ENCODE measurements around the gene PRPSAP1.

PRPSAP1 gene

DNA sequence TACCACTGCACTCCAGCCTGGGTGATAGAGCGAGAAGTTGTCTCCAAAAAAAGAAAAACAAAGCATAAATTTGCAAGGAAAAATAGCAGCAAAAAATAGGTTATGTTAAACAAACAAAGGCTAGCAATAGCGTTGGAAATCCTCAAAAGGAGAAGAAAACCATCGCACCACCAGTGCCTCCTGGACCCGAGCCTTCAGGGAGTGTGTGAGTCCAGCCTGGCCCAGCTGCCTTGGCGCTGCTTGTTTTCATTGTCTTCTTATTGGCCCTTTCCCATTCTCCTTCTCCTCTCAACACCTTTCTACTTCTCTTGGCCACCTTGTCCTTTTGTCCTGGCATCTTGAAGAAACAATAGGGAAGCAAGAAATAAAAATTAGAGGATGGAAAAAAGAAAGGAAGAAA lies 93.0 kb downstream of the PRPSAP1 start:
- peaks cover 68% of the 10 kb centered on the region for H3K4me1 ChIP-seq (ENCODE audit: control insufficient read depth, insufficient read depth, low read length)
- no peaks in the 10 kb centered on the region for H3K9me3 ChIP-seq (ENCODE audit: control insufficient read depth, low read length)
- H3K9ac ChIP-seq (ENCODE audit: low read length), result peak overlapping the region; percentile 62
- H3K36me3 ChIP-seq (ENCODE audit: control insufficient read depth, insufficient read depth, low read length), result no peaks in the 10 kb centered on the region
- H3K4me3 ChIP-seq (ENCODE audit: low read length), result peak overlapping the region; percentile 7
- H3K27me3 ChIP-seq (ENCODE audit: control insufficient read depth, insufficient read depth, low read length), result no peaks in the 10 kb centered on the region

DNA sequence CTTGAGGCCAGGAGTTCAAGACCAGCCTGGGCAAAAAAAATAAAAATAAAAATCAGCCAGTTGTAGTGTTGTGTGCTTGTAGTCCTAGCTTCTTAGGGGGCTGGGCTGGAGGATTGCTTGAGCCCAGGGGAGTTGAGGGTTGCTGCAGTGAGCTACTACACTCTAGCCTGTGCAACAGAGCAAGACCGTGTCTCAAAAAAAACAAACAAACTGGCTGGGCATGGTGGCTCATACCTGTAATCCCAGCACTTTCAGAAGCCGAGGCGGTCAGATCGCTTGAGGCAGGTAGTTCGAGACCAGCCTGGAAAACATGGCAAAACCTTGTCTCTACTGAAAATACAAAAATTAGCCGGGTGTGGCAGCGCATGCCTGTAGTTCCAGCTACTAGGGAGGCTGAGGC lies 93.5 kb downstream of the PRPSAP1 start:
- Histone ChIP-seq H3K4me3 (ENCODE audit: low read length) (no peak overlapping the region), H3K27me3 (ENCODE audit: control insufficient read depth, insufficient read depth, low read length) (no peaks in the 10 kb centered on the region), H3K36me3 (ENCODE audit: control insufficient read depth, insufficient read depth, low read length) (no peaks in the 10 kb centered on the region), H3K9ac (ENCODE audit: low read length) (peak overlapping the region; percentile 62), H3K4me1 (ENCODE audit: control insufficient read depth, insufficient read depth, low read length) (peaks cover 68% of the 10 kb centered on the region), H3K9me3 (ENCODE audit: control insufficient read depth, low read length) (no peaks in the 10 kb centered on the region)

All from mucosa of stomach (tissue), 1 donor.